ENCODE data around the gene SLC17A2. TPM values are rescaled to one million over a fixed set of nuclear protein-coding genes. Genes with fewer than 3 reads are reported as not detected.

SLC17A2 gene
- total and polyA plus RNA-seq, 2 of the 13 experiments (the other 11 are each of a cell fraction or from before 2014, with no cell fraction given) = 11.2 to 32.4 TPM

- no peak overlapping the region for H2AFZ ChIP-seq (ENCODE audit: low read length)
- FAIRE-seq (no peak), ATAC-seq (no peak), DNase-seq (ENCODE audit: low spot score) (no peak)
- WGBS (ENCODE audit: low lambda C conversion rate) = 98% methylated on average over 1 of the region's 1 CpG
- H3K9ac ChIP-seq (ENCODE audit: insufficient read depth, low read depth, low read length) = no peak overlapping the region
- H3K79me2 ChIP-seq (ENCODE audit: insufficient read depth, low read length) = no peaks in the 10 kb centered on the region
- intact Hi-C loops (cut with micrococcal nuclease; ENCODE audit: unreplicated experiment) = no loop called here
- H3K4me3 ChIP-seq (replicated peaks in 1 of 3; ENCODE audit: insufficient read depth in 1 of 3, low read depth in 2 of 3, low read length in 3 of 3) = no peak overlapping the region
- no peaks in the 10 kb centered on the region for H3K36me3 ChIP-seq (replicated peaks in 1 of 2; ENCODE audit: control insufficient read depth in 1 of 2, insufficient read depth in 2 of 2, low read length in 2 of 2)
- H3K27ac ChIP-seq (ENCODE audit: extremely low read length, insufficient read depth, low read length) = no peak overlapping the region
- in situ Hi-C loops (cut with HindIII; ENCODE audit: extremely low pct_ligation_motif_present, low pct_unique_long_range_greater_than_20kb) = no loop called here
- peaks cover 74% of the 10 kb centered on the region for H3K4me1 ChIP-seq (ENCODE audit: insufficient read depth, low read length)
- ChIA-PET CTCF (ENCODE audit: low intra/inter-chr PET ratio, low total read pairs) (no interaction called here), POLR2A (no interaction called here)
- H3K9me3 ChIP-seq (ENCODE audit: low read length) = no peaks in the 10 kb centered on the region
- no peaks in the 10 kb centered on the region for H3K27me3 ChIP-seq (ENCODE audit: control insufficient read depth in 1 of 2, insufficient read depth in 2 of 2, low read length in 2 of 2)
- H4K20me1 ChIP-seq (ENCODE audit: insufficient read depth, low read length) = no peaks in the 10 kb centered on the region
- no TSS peak for BruUV-seq (replicated peaks)
- no peak overlapping the region for H3K4me2 ChIP-seq (ENCODE audit: low read depth, low read length)
- TF ChIP-seq ARID5B (CRISPR knock-in tag; IDR thresholded peaks at IDR 0.05) (no peak), POGK (CRISPR knock-in tag; conservative IDR thresholded peaks at IDR 0.05) (no peak), SKIL (CRISPR knock-in tag; IDR thresholded peaks at IDR 0.05; ENCODE audit: borderline replicate concordance) (no peak), SRY (CRISPR knock-in tag; IDR thresholded peaks at IDR 0.05) (no peak), KAT7 (CRISPR knock-in tag; IDR thresholded peaks at IDR 0.05; ENCODE audit: borderline replicate concordance) (no peak), ELK4 (CRISPR knock-in tag; IDR thresholded peaks at IDR 0.05; ENCODE audit: borderline replicate concordance) (no peak), ZNF383 (CRISPR knock-in tag; IDR thresholded peaks at IDR 0.05; ENCODE audit: borderline replicate concordance) (no peak), ZNF143 (CRISPR knock-in tag; IDR thresholded peaks at IDR 0.05) (no peak), CENPBD1 (CRISPR knock-in tag; IDR thresholded peaks at IDR 0.05; ENCODE audit: borderline replicate concordance, low read depth) (no peak), ZBTB10 (CRISPR knock-in tag; IDR thresholded peaks at IDR 0.05; ENCODE audit: borderline replicate concordance) (no peak), BRCA1 (CRISPR knock-in tag; IDR thresholded peaks at IDR 0.05) (no peak)
Measured at GRCh38 chr6:25902071-25902470, 28.4 kb downstream of the SLC17A2 start.
